ENCODE data around the gene YY2. TPM values are rescaled to one million over a fixed set of nuclear protein-coding genes. Genes with fewer than 3 reads are reported as not detected.

The YY2 gene
- total RNA-seq, 4 donors from 2014 or later, result 0.83 to 4.5 (median 3.5) TPM

DNA sequence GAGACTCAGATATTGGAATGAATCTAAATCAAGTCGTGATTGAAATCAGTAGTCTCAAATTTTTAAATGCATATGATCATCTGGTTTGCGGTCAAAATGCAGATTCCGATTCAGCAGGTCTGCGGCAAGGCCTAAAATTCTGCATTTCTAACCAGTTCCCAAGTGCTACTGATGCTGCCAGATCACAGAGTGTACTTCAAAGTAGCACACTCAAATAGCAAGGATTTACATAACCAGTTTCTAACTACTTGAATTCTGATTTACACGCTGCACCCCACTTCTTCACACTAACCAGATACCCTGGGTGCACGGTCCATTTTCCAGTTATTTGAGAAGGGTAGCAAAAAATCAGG, 15.6 kb upstream of the YY2 start:
- Histone ChIP-seq H3K9me3 (no peaks in the 10 kb centered on the region), H3K4me1 (peaks cover 7% of the 10 kb centered on the region), H3K27me3 (no peaks in the 10 kb centered on the region), H3K4me3 (peak overlapping the region; percentile 68), H3K27ac (no peak overlapping the region), H3K36me3 (peaks cover 8% of the 10 kb centered on the region)
- DNase-seq (ENCODE audit: low spot score in 2 of 2), result no peak
- TF ChIP-seq EP300 (IDR thresholded peaks at IDR 0.05), result no peak
- TF ChIP-seq POLR2A (IDR thresholded peaks at IDR 0.05), result no peak
- 47% methylated on average over 6 of the region's 6 CpGs for whole genome bisulfite sequencing

- Histone ChIP-seq H3K27ac (no peak overlapping the region), H3K9me3 (no peaks in the 10 kb centered on the region), H3K4me3 (no peak overlapping the region), H3K27me3 (no peaks in the 10 kb centered on the region), H3K36me3 (peaks cover 24% of the 10 kb centered on the region), H3K4me1 (peaks cover 7% of the 10 kb centered on the region)
- 69% methylated on average over 5 of the region's 5 CpGs for WGBS
- no peak for DNase-seq (ENCODE audit: low spot score in 2 of 2)
- TF ChIP-seq, protein P1, sequence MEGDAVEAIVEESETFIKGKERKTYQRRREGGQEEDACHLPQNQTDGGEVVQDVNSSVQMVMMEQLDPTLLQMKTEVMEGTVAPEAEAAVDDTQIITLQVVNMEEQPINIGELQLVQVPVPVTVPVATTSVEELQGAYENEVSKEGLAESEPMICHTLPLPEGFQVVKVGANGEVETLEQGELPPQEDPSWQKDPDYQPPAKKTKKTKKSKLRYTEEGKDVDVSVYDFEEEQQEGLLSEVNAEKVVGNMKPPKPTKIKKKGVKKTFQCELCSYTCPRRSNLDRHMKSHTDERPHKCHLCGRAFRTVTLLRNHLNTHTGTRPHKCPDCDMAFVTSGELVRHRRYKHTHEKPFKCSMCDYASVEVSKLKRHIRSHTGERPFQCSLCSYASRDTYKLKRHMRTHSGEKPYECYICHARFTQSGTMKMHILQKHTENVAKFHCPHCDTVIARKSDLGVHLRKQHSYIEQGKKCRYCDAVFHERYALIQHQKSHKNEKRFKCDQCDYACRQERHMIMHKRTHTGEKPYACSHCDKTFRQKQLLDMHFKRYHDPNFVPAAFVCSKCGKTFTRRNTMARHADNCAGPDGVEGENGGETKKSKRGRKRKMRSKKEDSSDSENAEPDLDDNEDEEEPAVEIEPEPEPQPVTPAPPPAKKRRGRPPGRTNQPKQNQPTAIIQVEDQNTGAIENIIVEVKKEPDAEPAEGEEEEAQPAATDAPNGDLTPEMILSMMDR (IDR thresholded peaks at IDR 0.05), result no peak
- no peak for TF ChIP-seq POLR2A (IDR thresholded peaks at IDR 0.05)
- TF ChIP-seq EP300 (IDR thresholded peaks at IDR 0.05), result no peak
- TF ChIP-seq POLR2AphosphoS5 (IDR thresholded peaks at IDR 0.05), result no peak
Measured at GRCh38 chrX:21843179-21843578, 12.6 kb upstream of the YY2 start.

DNA sequence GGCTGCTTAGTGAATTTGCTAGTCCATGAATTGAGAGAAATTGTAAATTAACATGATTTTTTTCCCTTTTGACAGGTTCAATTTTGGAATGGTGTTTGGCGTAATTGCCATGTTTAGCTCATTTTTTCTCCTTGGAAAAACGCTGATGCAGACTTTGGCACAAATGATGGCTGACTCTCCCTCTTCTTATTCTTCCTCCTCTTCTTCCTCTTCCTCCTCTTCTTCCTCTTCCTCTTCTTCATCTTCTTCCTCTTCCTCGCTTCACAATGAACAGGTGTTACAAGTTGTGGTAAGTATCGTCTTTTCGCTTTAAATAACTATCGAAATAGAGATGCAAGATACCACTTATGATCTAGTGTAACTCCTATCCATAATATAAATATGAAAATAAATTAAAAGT, 10.7 kb upstream of the YY2 start:
- no peak for DNase-seq (ENCODE audit: low spot score in 2 of 2)
- Histone ChIP-seq H3K27ac (no peak overlapping the region), H3K4me3 (no peak overlapping the region), H3K4me1 (peaks cover 7% of the 10 kb centered on the region), H3K27me3 (no peaks in the 10 kb centered on the region), H3K36me3 (peaks cover 25% of the 10 kb centered on the region), H3K9me3 (no peaks in the 10 kb centered on the region)
- TF ChIP-seq, protein P1 (IDR thresholded peaks at IDR 0.05), result no peak
- TF ChIP-seq POLR2AphosphoS5 (IDR thresholded peaks at IDR 0.05), result no peak
- no peak for TF ChIP-seq POLR2A (IDR thresholded peaks at IDR 0.05)
- no peak for TF ChIP-seq EP300 (IDR thresholded peaks at IDR 0.05)
- WGBS, result 89% methylated on average over 6 of the region's 6 CpGs

GRCh38 chrX:21847342-21847741, 8.4 kb upstream of the YY2 start:
- no peak overlapping the region for H3K27ac ChIP-seq
- H3K4me3 ChIP-seq, result no peak overlapping the region
- H3K9me3 ChIP-seq, result no peaks in the 10 kb centered on the region
- peaks cover 29% of the 10 kb centered on the region for H3K36me3 ChIP-seq
- TF ChIP-seq POLR2A (IDR thresholded peaks at IDR 0.05) (no peak), EP300 (IDR thresholded peaks at IDR 0.05) (no peak), POLR2AphosphoS5 (IDR thresholded peaks at IDR 0.05) (no peak)
- TF ChIP-seq, protein P1 (IDR thresholded peaks at IDR 0.05), result no peak
- H3K4me1 ChIP-seq, result no peaks in the 10 kb centered on the region
- H3K27me3 ChIP-seq, result no peaks in the 10 kb centered on the region
- WGBS, result 81% methylated on average over 1 of the region's 1 CpG
- no peak for DNase-seq (ENCODE audit: low spot score in 2 of 2)

- peaks cover 22% of the 10 kb centered on the region for H3K36me3 ChIP-seq
- DNase-seq (ENCODE audit: low spot score in 2 of 2), result no peak
Measured at GRCh38 chrX:21853578-21853977, 2.2 kb upstream of the YY2 start.

More at GRCh38 chrX:21853578-21853977, 2.2 kb upstream of the YY2 start:
- H3K4me3 ChIP-seq, result no peak overlapping the region
- no peaks in the 10 kb centered on the region for H3K27me3 ChIP-seq
- TF ChIP-seq POLR2A (IDR thresholded peaks at IDR 0.05), result no peak
- TF ChIP-seq POLR2AphosphoS5 (IDR thresholded peaks at IDR 0.05), result no peak
- TF ChIP-seq, protein P1 (IDR thresholded peaks at IDR 0.05), result no peak
- no peak for TF ChIP-seq EP300 (IDR thresholded peaks at IDR 0.05)
- no peaks in the 10 kb centered on the region for H3K9me3 ChIP-seq
- H3K4me1 ChIP-seq, result no peaks in the 10 kb centered on the region
- no peak overlapping the region for H3K27ac ChIP-seq

Measured in suprapubic skin (tissue), 4 donors.